ENCODE data around the gene HNF1A. TPM values are rescaled to one million over a fixed set of nuclear protein-coding genes. Genes with fewer than 3 reads are reported as not detected.
"Not testable (repeated sequence)": the region's sequence is repeated elsewhere in the genome, so short reads cannot be mapped to it uniquely, and the experiment has no call there.

Gene HNF1A
- polyA plus RNA-seq, 3 donors, result 0.03 TPM; not detected in 2

GRCh38 chr12:120943482-120943881 lies 34.9 kb upstream of the HNF1A start:
- intact Hi-C loops (cut with micrococcal nuclease), result no loop called here
- no peaks in the 10 kb centered on the region for H3K9me3 Mint-ChIP-seq
- TF ChIP-seq CTCF (IDR thresholded peaks at IDR 0.05), result no peak
- H3K36me3 Mint-ChIP-seq, result no peaks in the 10 kb centered on the region
- Histone ChIP-seq H3K27me3 (ENCODE audit: control insufficient read depth in 2 of 2, insufficient read depth in 2 of 2, low read length in 2 of 2) (no peaks in the 10 kb centered on the region), H3K27ac (ENCODE audit: low read depth in 1 of 2, low read length in 2 of 2) (no peak overlapping the region), H3K36me3 (replicated peaks in 1 of 2; ENCODE audit: control insufficient read depth in 1 of 2, insufficient read depth in 2 of 2, low read length in 2 of 2) (no peaks in the 10 kb centered on the region), H3K9ac (ENCODE audit: insufficient read depth, low read length, poor library complexity, severe bottlenecking) (no peak overlapping the region), H3K4me2 (replicated peaks; ENCODE audit: extremely low read depth, low read length, poor library complexity, severe bottlenecking) (no peak overlapping the region), H3K79me2 (ENCODE audit: insufficient read depth, low read length) (no peaks in the 10 kb centered on the region), H3K4me3 (replicated peaks in 1 of 3; ENCODE audit: low read depth in 2 of 3, low read length in 3 of 3) (no peak overlapping the region), H3K4me1 (ENCODE audit: control insufficient read depth in 1 of 2, insufficient read depth in 2 of 2, low read length in 2 of 2) (peaks cover 36 to 42% of the 10 kb centered on the region in 2 donors), H4K20me1 (ENCODE audit: insufficient read depth, low read length) (no peaks in the 10 kb centered on the region), H2AFZ (ENCODE audit: insufficient read depth, low read depth, low read length, poor library complexity, severe bottlenecking) (no peak overlapping the region), H3K9me3 (replicated peaks in 1 of 2; ENCODE audit: control insufficient read depth in 1 of 2, insufficient read depth in 1 of 2, low read length in 2 of 2) (no peaks in the 10 kb centered on the region)
- peaks cover 47% of the 10 kb centered on the region for H3K4me1 Mint-ChIP-seq
- no peak for DNase-seq
- H3K27ac Mint-ChIP-seq, result peak overlapping the region in 1 of 7 donors; percentile 45
- H3K27me3 Mint-ChIP-seq (ENCODE audit: low read depth in 3 of 3), result peaks cover 0 to 2% (median 0%) of the 10 kb centered on the region in 3 donors
- whole genome bisulfite sequencing (ENCODE audit: insufficient coverage), result no CpG with 5 or more reads among the region's 3 CpGs
- H3K4me3 Mint-ChIP-seq, result no peak overlapping the region

GRCh38 chr12:120944645-120945217 lies 33.6 kb upstream of the HNF1A start:
- Mint-ChIP-seq H3K36me3 (no peaks in the 10 kb centered on the region), H3K4me1 (peaks cover 35% of the 10 kb centered on the region), H3K9me3 (peaks cover 0 to under 1% (median 0%) of the 10 kb centered on the region in 7 donors), H3K27ac (peak overlapping the region in 2 of 7 donors; percentile 54 to 55), H3K4me3 (no peak overlapping the region), H3K27me3 (ENCODE audit: low read depth in 3 of 3) (peaks cover 0 to 2% (median 0%) of the 10 kb centered on the region in 3 donors)
- H3K4me1 ChIP-seq (ENCODE audit: control insufficient read depth in 1 of 2, insufficient read depth in 2 of 2, low read length in 2 of 2), result peaks cover 25 to 29% of the 10 kb centered on the region in 2 donors
- peak; percentile 87 for TF ChIP-seq CTCF (IDR thresholded peaks at IDR 0.05)
- 60% methylated on average over 2 of the region's 9 CpGs for WGBS (ENCODE audit: insufficient coverage)
- no peaks in the 10 kb centered on the region for H3K27me3 ChIP-seq (ENCODE audit: control insufficient read depth in 2 of 2, insufficient read depth in 2 of 2, low read length in 2 of 2)
- DNase-seq, result peak; percentile 42 to 74 (median 57)
- H4K20me1 ChIP-seq (ENCODE audit: insufficient read depth, low read length), result no peaks in the 10 kb centered on the region
- H3K9ac ChIP-seq (ENCODE audit: insufficient read depth, low read length, poor library complexity, severe bottlenecking), result no peak overlapping the region
- no peaks in the 10 kb centered on the region for H3K9me3 ChIP-seq (replicated peaks in 1 of 2; ENCODE audit: control insufficient read depth in 1 of 2, insufficient read depth in 1 of 2, low read length in 2 of 2)
- no peak overlapping the region for H3K4me2 ChIP-seq (replicated peaks; ENCODE audit: extremely low read depth, low read length, poor library complexity, severe bottlenecking)
- no peak overlapping the region for H2AFZ ChIP-seq (ENCODE audit: insufficient read depth, low read depth, low read length, poor library complexity, severe bottlenecking)
- no peaks in the 10 kb centered on the region for H3K79me2 ChIP-seq (ENCODE audit: insufficient read depth, low read length)
- no peaks in the 10 kb centered on the region for H3K36me3 ChIP-seq (replicated peaks in 1 of 2; ENCODE audit: control insufficient read depth in 1 of 2, insufficient read depth in 2 of 2, low read length in 2 of 2)
- H3K27ac ChIP-seq (ENCODE audit: low read depth in 1 of 2, low read length in 2 of 2), result no peak overlapping the region
- intact Hi-C loops (cut with micrococcal nuclease), result no loop called here
- H3K4me3 ChIP-seq (replicated peaks in 1 of 3; ENCODE audit: low read depth in 2 of 3, low read length in 3 of 3), result no peak overlapping the region

- DNase-seq; H3K27ac ChIP-seq (ENCODE audit: low read depth in 1 of 2, low read length in 2 of 2); H2AFZ ChIP-seq (ENCODE audit: insufficient read depth, low read depth, low read length, poor library complexity, severe bottlenecking); H3K79me2 ChIP-seq (ENCODE audit: insufficient read depth, low read length); H3K9me3 Mint-ChIP-seq; intact Hi-C loops (cut with micrococcal nuclease); H3K4me3 ChIP-seq (replicated peaks in 1 of 3; ENCODE audit: low read depth in 2 of 3, low read length in 3 of 3); H3K4me2 ChIP-seq (replicated peaks; ENCODE audit: extremely low read depth, low read length, poor library complexity, severe bottlenecking); H3K27me3 Mint-ChIP-seq (ENCODE audit: low read depth in 3 of 3); H3K9ac ChIP-seq (ENCODE audit: insufficient read depth, low read length, poor library complexity, severe bottlenecking); H3K36me3 Mint-ChIP-seq; H4K20me1 ChIP-seq (ENCODE audit: insufficient read depth, low read length); H3K9me3 ChIP-seq (replicated peaks in 1 of 2; ENCODE audit: control insufficient read depth in 1 of 2, insufficient read depth in 1 of 2, low read length in 2 of 2); H3K36me3 ChIP-seq (replicated peaks in 1 of 2; ENCODE audit: control insufficient read depth in 1 of 2, insufficient read depth in 2 of 2, low read length in 2 of 2); H3K4me3 Mint-ChIP-seq; H3K27me3 ChIP-seq (ENCODE audit: control insufficient read depth in 2 of 2, insufficient read depth in 2 of 2, low read length in 2 of 2): not testable (repeated sequence)
- H3K4me1 Mint-ChIP-seq, result peaks cover 27% of the 10 kb centered on the region
- WGBS (ENCODE audit: insufficient coverage), result no CpG with 5 or more reads among the region's 6 CpGs
- H3K27ac Mint-ChIP-seq, result peak overlapping the region in 1 of 7 donors; percentile 23
- peaks cover 17 to 22% of the 10 kb centered on the region in 2 donors for H3K4me1 ChIP-seq (ENCODE audit: control insufficient read depth in 1 of 2, insufficient read depth in 2 of 2, low read length in 2 of 2)
Measured at GRCh38 chr12:120945516-120945915, 32.8 kb upstream of the HNF1A start.

Data from CD14-positive monocyte (primary cell).